GM23338 (cell line): Measurements from ENCODE around the gene HDAC11. TPM values are rescaled to one million over a fixed set of nuclear protein-coding genes. Genes with fewer than 3 reads are reported as not detected.
A peak's percentile ranks its signal among the peaks of the same experiment; 100 is the strongest.

Source experiments
- ATAC-seq: fragments of 200-7000 bp; cut with Tn5 transposase; 3 replicates; pipeline ENCODE4 v1.9.1; 2020
- DNase-seq: peaks from one replicate; pipeline ENCODE4 v3.0.0-alpha.2; 2015; ENCODE audit warnings: low spot score
- H2AFZ ChIP-seq: fragments of 200-600 bp; sonication (generic); 2 replicates; pipeline ENCODE4 v1.8.0; 2016; ENCODE audit warnings: antibody characterized with exemption, mild to moderate bottlenecking, moderate library complexity
- H3F3A ChIP-seq: fragments of 200-600 bp; sonication (generic); replicated peaks from 2 replicates; pipeline ENCODE4 v1.8.0; 2017; ENCODE audit warnings: antibody characterized with exemption, mixed run types, low read depth
- H3K27ac ChIP-seq: fragments of 200-600 bp; sonication (generic); 2 replicates; pipeline ENCODE4 v1.6.1; 2016; ENCODE audit warnings: low read depth
- H3K27me3 ChIP-seq: fragments of 200-600 bp; sonication (generic); 2 replicates; pipeline ENCODE4 v1.8.0; 2016; ENCODE audit warnings: mild to moderate bottlenecking, mixed run types, moderate library complexity; ENCODE audit not compliant: insufficient read depth
- H3K36me3 ChIP-seq: fragments of 200-600 bp; sonication (generic); 2 replicates; pipeline ENCODE4 v1.8.0; 2016; ENCODE audit warnings: mild to moderate bottlenecking; ENCODE audit not compliant: insufficient read depth
- H3K4me1 ChIP-seq: fragments of 200-600 bp; sonication (generic); 2 replicates; pipeline ENCODE4 v1.8.0; 2016; ENCODE audit warnings: mild to moderate bottlenecking, moderate library complexity; ENCODE audit not compliant: insufficient read depth
- H3K4me2 ChIP-seq: fragments of 200-600 bp; sonication (generic); 2 replicates; pipeline ENCODE4 v1.7.1; 2017; ENCODE audit warnings: mixed run types
- H3K4me3 ChIP-seq: fragments of 200-600 bp; sonication (generic); 2 replicates; pipeline ENCODE4 v1.6.1; 2016; ENCODE audit warnings: mixed run types
- H3K79me2 ChIP-seq: fragments of 200-600 bp; sonication (generic); replicated peaks from 2 replicates; pipeline ENCODE4 v1.8.0; 2017; ENCODE audit warnings: mild to moderate bottlenecking; ENCODE audit not compliant: insufficient read depth
- H3K9me2 ChIP-seq: fragments of 200-600 bp; sonication (generic); 2 replicates; pipeline ENCODE4 v1.8.0; 2017; ENCODE audit not compliant: insufficient read depth
- H4K20me1 ChIP-seq: fragments of 200-600 bp; sonication (generic); replicated peaks from 2 replicates; pipeline ENCODE4 v1.8.0; 2017; ENCODE audit warnings: mild to moderate bottlenecking; ENCODE audit not compliant: insufficient read depth
- H3K27ac Mint-ChIP-seq: 2 replicates; pipeline ENCODE4 v1.8.0; 2020; ENCODE audit warnings: inconsistent platforms, mild to moderate bottlenecking, moderate library complexity, mixed read lengths
- H3K27me3 Mint-ChIP-seq: 3 replicates; pipeline ENCODE4 v1.8.0; 2022; ENCODE audit warnings: low read depth, mild to moderate bottlenecking, moderate library complexity, mixed read lengths, inconsistent platforms; ENCODE audit not compliant: insufficient read depth, poor library complexity
- H3K36me3 Mint-ChIP-seq: 3 replicates; pipeline ENCODE4 v1.8.0; 2021; ENCODE audit warnings: low read depth, mild to moderate bottlenecking, inconsistent platforms, moderate library complexity, mixed read lengths
- H3K4me1 Mint-ChIP-seq: 3 replicates; pipeline ENCODE4 v1.8.0; 2020; ENCODE audit warnings: mild to moderate bottlenecking, inconsistent platforms, mixed read lengths
- H3K4me3 Mint-ChIP-seq: 3 replicates; pipeline ENCODE4 v1.8.0; 2021; ENCODE audit warnings: moderate library complexity, mild to moderate bottlenecking, inconsistent platforms, mixed read lengths
- H3K9me3 Mint-ChIP-seq: 3 replicates; pipeline ENCODE4 v1.8.0; 2020; ENCODE audit warnings: moderate library complexity, mild to moderate bottlenecking, inconsistent platforms, mixed read lengths
- CTCF ChIP-seq, 2 experiments: fragments of 200-600 bp in 1 of 2; sonication (generic) in 1 of 2; conservative IDR thresholded peaks; 2 replicates each; pipeline versions ENCODE4 v1.5.1 to v1.6.1; 2016 to 2017; ENCODE audit warnings: antibody characterized with exemption in 2 of 2, low read depth in 2 of 2, mild to moderate bottlenecking in 2 of 2, moderate library complexity in 1 of 2
- ETS1 ChIP-seq: IDR thresholded peaks from 2 replicates; pipeline ENCODE4 v1.6.1; 2016; ENCODE audit warnings: antibody characterized with exemption
- JUNB ChIP-seq: IDR thresholded peaks from one replicate; pipeline ENCODE4 v1.6.1; 2016; ENCODE audit warnings: antibody characterized with exemption; ENCODE audit not compliant: unreplicated experiment
- ZNF462 ChIP-seq: fragments of 250-450 bp; sonication (Bioruptor Pico); IDR thresholded peaks from 2 replicates; pipeline ENCODE4 v1.5.0; 2020; ENCODE audit warnings: mild to moderate bottlenecking, moderate library complexity
- polyA plus RNA-seq: library from polyadenylated mRNA; unstranded; fragments of >200 nt; fragmentation: Nextera tagmentation; extraction: Ambion mirVana; gene quantifications from 2 replicates; pipeline ENCODE4 v1.2.1, GENCODE V29; 2016
- total RNA-seq: library from RNA; depleted of rRNA; stranded (reverse); fragments of >200 nt; shearing (Covaris generic); gene quantifications from 2 replicates; pipeline ENCODE4 v1.2.3, GENCODE V29; 2014

The HDAC11 gene
- total and polyA plus RNA-seq, 2 experiments from 2014 or later = 5.4 to 15.8 TPM

DNA sequence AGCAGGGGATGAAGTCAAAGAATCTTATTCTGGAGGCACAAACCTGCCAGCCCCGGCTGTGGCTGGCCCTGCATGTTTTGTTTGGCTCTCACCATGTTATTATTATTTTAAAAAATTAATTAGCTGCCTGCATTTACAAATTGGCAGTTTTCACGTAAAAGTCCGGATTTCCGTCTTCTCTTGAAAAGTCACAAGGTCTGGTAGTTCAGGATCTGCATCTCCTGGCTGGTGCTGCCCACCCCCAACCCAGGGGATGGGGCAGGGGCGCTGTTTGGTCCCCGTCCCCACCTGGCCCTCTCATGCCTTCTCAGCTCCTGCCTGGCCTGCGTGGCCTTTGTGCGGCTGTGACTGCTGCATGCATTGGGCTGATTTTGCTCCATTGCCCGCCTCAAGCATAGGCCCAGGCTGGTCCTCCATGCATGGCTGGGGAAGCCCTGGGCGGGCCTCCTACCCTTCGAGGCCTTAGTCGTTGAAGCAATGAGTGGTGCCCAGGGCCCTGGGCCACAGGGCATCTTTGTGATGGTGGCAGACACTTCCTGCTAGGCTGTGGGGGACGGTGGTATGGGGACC, 70.8 kb downstream of the HDAC11 start (continued):
- TF ChIP-seq ZNF462 = no peak
- TF ChIP-seq ETS1 = no peak
- TF ChIP-seq JUNB = no peak

- H3K4me2 ChIP-seq = no peak overlapping the region
- H3K79me2 ChIP-seq = no peaks in the 10 kb centered on the region
- H3K4me3 Mint-ChIP-seq = no peak overlapping the region
- TF ChIP-seq CTCF (conservative IDR thresholded peaks at IDR 0.05; ENCODE audit: low read depth in 2 of 2) = no peak
- TF ChIP-seq JUNB = no peak
- no peak for TF ChIP-seq ZNF462
Observed at GRCh38 chr3:13552857-13553652, 72.9 kb downstream of the HDAC11 start.

More at GRCh38 chr3:13552857-13553652, 72.9 kb downstream of the HDAC11 start:
- no peak overlapping the region for H3K4me3 ChIP-seq
- no peak for DNase-seq
- peak overlapping the region; percentile 65; the same call in 1 of the 2 replicates for H3K27ac Mint-ChIP-seq
- no peak overlapping the region for H3K27ac ChIP-seq
- H3K4me1 Mint-ChIP-seq = peaks cover 28% of the 10 kb centered on the region
- H4K20me1 ChIP-seq = no peaks in the 10 kb centered on the region
- H3K36me3 ChIP-seq = no peaks in the 10 kb centered on the region
- H3F3A ChIP-seq = no peaks in the 10 kb centered on the region
- peaks cover 28% of the 10 kb centered on the region for H3K27me3 Mint-ChIP-seq
- H3K27me3 ChIP-seq = peaks cover 13% of the 10 kb centered on the region
- no peaks in the 10 kb centered on the region for H3K36me3 Mint-ChIP-seq
- H3K9me3 Mint-ChIP-seq = no peaks in the 10 kb centered on the region
- H2AFZ ChIP-seq = no peak overlapping the region
- no peak for ATAC-seq
- H3K9me2 ChIP-seq = no peaks in the 10 kb centered on the region
- H3K4me1 ChIP-seq = peaks cover 4% of the 10 kb centered on the region; the same call in 1 of the 2 replicates
